Activated CD4-positive, alpha-beta T cell treated with anti-CD3 and anti-CD28 coated beads for 1 hour (primary cell): ENCODE data around the gene CSRP2.
A peak's percentile ranks its signal among the peaks of the same experiment; 100 is the strongest.

Experiments
- DNase-seq: peaks from one replicate; pipeline ENCODE4 v3.0.0-alpha.2; 2020

The CSRP2 gene

DNA sequence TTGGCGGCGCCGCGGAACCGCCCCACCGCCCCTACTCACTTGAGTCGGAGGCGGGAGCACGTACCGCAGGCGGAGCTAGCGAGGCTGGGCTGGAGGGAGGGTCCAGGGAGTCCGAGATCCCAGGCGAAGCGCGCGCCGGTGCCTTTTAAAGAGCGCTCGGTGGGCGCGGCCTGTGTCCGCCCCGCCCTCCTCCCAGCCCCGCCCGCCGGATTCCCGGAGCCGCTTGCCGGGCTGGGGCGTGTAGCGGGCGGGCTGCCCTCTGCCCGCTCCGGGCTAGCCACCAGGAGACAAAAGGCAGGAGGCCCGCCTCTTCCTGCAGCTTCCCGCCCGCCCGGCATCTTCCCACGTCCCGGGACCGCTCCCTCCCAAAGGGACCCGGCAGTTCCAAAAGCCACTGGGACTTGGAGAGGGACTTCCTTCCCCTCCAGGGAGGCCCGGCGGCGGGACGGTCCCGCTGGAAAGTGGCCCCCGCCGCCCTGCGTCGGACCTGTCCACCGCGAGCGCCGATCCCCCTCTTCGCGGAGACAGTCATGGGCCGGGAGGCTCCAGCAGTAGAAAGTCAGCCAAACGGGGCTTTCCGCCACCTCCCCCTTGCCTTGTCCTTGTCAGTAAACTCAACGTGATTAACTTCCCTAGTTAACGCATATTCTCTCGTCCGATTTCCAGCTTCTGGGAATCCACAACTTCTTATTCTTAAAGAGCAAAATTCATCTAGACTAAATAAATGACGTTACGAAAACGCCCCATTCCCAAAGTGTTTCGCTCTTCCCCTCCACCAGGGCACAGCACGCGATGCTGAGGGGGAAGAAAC lies at the start of gene CSRP2:
CSRP2 (minus strand) TSS at position 121 of the 811 bp plus-strand sequence. CDS start 12,759 bp downstream, outside the sequence.
- DNase-seq = peak; percentile 23

DNA sequence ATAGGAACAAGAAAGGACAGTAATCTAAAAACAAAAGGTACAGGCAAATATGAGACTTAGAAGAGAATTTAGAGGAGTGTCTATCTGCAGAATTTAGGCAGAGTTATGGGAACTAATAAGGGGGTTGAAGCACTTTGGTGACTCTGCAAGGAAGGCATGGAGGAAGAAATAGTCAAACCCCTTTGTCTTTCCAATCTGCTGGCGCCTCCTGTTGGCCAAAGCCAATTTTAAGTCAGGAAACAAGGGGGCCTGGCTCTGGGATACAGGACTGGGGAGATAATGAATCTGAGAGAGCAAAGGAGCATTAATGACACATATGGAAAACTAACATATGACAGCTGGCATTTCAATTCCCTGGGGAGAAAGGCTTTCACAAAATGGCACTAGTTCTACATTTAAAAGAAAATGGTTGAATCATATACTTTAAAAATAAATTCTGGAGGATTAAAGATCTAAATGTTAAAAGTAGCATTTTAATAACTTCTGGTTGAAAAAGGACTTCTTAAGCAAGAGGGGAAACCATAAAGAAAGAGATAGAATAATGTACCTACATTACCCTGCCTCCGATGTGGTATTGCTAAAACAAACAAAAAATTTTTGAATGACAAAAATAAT lies 48.5 kb upstream of the CSRP2 start:
- DNase-seq = no peak

- no peak for DNase-seq
Measured at GRCh38 chr12:76925135-76925534, 46.3 kb upstream of the CSRP2 start.

DNA sequence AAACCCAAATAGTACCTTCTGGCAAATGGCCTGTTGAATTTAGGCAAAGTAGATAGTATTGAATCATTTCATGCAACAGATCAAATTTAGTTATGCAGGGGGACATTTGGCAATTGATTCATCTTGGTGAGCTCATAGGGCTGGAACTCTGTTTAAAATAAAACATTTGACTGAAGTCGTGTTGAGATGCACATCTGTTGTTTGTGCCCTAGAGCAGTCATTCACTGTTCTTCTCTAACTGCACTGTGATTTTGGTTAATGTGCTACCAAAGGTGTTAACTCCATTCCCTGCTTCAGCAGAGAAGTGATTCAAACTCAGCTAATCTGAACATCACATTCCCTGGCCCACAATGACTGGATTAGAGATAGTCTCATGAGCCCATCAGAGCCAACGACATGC lies 44.0 kb upstream of the CSRP2 start:
- DNase-seq = no peak

DNA sequence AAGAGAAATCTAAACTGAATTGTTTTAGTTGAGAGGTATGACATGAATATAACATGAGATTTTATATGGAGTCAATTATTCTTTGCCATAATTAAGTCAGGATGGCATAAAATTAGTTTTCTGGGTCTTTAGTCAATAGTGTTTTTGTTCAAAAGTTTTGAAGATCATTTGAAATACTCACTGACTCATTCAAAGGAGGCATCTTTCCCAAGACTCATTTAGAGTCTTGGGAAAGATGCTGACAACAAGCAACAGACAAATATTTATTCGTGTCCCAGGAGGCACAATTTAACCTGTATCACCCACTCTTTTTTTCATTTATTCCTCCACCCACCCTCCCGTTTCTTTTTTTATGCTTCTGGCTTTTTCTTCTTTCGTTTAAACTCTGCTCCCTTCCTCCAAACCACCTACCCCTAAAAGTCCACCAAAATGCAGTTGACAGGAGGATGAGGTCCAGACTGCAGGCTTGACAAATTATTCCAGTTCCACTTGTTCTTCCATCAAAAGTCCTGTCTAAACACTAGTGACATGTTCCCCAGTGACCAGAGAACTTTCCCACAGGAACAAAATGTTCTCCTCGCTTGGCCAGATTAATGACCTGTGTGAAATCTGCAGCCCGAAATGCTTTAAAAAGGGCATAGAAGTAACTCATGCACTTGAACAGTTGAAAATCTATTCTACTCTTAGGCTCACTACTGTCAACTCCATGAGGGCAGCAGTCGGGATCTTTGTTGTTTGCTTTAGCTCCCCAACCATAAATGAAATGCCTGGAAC lies 43.3 kb upstream of the CSRP2 start:
- DNase-seq = no peak

GRCh38 chr12:76921100-76921471 lies 42.3 kb upstream of the CSRP2 start:
- DNase-seq = no peak

- no peak for DNase-seq
Measured at GRCh38 chr12:76920172-76921099, 41.6 kb upstream of the CSRP2 start.

- DNase-seq = no peak
Measured at GRCh38 chr12:76919383-76920171, 40.8 kb upstream of the CSRP2 start.

DNA sequence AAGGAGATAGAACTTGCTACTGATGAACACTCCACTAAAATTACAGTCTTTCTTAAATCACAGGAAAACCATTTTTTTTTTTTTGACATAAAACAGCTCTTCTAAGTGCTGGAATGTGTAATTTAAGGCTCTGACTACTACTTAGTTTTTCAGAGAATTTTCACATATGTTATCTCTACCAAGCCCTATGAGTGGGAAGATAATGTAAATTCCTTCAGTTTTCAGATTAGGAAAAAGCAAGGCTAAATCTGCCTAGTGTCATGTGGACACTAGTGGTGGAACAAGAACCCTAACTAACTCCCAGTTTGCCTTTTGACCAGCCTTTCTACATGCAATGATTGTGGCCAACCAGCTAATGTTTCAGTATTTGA lies 37.3 kb upstream of the CSRP2 start:
- DNase-seq = no peak

DNA sequence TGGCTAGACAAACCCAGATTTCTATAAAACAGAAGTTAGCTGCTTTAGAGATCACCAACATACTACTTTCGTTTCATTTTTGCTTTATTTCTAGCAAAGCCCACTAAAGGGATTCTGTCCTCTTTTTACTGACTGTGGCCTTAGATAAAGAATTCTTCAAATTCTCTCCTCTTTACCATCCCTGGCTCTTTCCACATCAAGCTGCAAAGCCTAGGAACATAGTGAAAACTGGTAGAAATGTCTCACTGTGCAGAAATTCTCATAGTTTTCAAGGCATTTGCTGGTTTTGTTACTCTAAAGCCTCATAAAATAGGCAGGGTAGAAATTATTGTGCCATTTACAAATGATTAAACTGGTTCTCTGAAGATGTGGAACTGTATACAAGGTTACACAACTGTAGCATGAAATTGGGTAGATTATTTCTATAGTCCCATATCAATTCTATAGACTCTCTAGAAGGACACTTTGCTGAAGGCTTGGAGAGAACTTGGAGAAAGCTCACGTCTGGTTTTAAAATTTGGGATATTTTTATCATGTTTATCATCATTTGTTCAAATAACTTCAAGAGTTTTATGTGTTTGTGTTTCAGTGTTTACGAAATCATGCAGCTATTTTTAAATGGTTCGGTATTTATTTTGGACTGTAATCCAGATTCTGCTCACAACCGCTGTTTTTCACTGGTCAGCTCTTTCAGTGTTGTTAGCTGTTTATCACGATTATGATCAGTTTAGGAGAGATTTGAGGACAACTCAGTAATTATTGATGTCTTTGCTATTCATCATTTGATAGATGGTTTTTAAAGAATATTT lies 36.7 kb upstream of the CSRP2 start:
- DNase-seq = no peak

DNA sequence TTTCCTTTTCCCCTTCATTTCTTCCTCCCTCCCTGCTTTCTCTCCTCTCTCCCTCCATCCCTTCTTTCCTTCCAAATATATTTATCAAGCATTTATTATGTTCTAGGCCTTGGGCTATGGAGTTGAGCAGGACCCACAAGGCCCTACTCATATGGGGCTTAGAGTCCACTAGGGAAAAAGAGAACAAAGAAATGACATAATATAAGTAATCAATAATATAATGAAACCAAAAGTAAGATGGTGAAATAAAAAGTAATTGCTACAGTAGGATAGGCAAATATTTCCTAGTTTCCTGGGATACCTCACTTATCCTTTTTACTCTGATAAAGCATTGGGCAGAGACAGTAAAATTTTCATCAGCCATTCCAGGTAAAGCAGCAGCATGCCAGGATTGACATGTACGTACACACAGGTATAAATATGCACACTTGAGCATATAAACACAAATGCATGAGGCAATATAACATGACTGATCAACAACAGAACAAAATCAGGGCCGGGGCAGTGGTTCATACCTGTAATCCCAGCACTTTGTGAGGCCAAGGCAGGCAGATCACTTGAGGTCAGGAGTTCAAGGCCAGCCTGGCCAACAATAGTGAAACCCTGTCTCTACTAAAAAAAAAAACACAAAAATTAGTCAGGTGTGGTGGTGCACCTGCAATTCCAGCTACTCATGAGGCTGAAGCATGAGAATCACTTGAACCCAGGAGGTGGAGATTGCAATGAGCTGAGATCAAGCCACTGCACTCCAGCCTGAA lies 35.5 kb upstream of the CSRP2 start:
- DNase-seq = no peak

DNA sequence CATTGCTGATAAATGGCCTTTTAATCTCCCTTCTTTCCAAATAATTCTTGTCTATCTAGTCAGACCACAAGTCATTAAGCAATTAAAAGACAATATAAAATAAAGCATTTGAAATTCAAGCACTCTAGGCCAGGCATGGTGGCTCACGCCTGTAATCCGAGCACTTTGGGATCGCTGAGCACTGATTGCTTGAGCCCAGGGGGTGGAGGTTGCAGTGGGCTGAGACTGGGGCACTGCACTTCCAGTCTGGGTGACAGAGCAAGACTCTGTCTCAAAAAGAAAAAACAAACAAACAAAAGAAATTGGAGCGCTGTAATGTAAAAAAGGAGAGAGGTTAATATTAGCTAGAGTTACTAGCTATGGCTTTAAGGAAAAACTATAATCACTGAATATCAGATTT lies 30.5 kb upstream of the CSRP2 start:
- no peak for DNase-seq

GRCh38 chr12:76908303-76909017 lies 29.6 kb upstream of the CSRP2 start:
- DNase-seq = no peak

- no peak for DNase-seq
Measured at GRCh38 chr12:76901628-76902380, 23.0 kb upstream of the CSRP2 start.

- DNase-seq = no peak
Measured at GRCh38 chr12:76899522-76899921, 20.7 kb upstream of the CSRP2 start.

- DNase-seq = no peak
Measured at GRCh38 chr12:76898442-76898841, 19.6 kb upstream of the CSRP2 start.

GRCh38 chr12:76896274-76896673 lies 17.5 kb upstream of the CSRP2 start:
- no peak for DNase-seq

- DNase-seq = no peak
Measured at GRCh38 chr12:76895796-76896195, 17.0 kb upstream of the CSRP2 start.

GRCh38 chr12:76891609-76892008 lies 12.8 kb upstream of the CSRP2 start:
- DNase-seq = no peak
